GM12801 (cell line): ENCODE results near the gene ANP32E.

Source experiments
- TF ChIP-seq, protein P1 (sequence below): IDR thresholded peaks from one replicate; pipeline ENCODE4 v1.5.1; 2011; ENCODE audit warnings: control low read depth; ENCODE audit not compliant: insufficient read length; ENCODE audit errors: extremely low read depth

ANP32E gene

DNA sequence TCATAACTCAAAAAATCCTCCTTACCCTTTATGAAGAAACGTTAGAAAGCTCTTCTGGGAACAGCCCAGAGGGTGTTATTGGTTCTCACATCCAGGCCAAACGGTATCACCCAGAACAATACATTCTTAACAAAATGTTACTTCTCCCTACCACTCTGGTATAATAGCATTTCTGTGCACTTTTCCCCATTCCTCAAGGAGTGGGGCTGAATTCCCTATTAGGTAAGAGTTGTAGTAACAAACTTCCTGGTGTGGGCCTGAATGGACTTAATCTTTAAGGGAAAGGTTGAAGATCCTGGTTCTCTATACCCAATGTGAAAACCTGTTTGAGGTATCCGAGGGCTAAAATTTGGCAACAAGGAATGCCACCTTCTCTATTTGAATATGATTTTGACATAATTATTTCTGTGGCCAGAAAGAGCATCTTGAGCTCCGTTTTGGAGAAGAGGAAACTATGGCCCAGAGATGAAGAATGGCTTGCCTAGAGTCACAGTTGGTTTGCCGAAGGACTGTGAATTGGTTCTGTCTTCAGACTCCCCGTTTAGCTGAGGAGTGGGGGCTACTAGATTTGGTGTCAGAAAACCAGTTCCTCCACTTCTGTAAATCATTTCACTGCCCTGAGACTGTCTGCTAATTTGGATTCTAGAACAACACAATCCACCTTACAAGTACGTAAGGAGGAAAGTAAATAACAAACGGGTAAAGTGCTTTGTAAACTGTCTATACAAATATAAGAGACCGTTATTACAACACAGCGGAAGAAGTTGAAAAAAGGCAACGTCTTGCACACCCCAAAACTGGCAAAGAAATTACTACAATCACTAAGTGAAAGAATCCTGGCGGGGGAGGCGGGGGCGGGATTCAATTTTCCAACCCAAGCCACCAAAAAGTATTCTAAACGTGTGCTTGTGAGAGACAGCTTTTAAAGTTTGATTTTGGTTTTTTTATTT, 2.3 kb downstream of the ANP32E start:
- TF ChIP-seq, protein P1, sequence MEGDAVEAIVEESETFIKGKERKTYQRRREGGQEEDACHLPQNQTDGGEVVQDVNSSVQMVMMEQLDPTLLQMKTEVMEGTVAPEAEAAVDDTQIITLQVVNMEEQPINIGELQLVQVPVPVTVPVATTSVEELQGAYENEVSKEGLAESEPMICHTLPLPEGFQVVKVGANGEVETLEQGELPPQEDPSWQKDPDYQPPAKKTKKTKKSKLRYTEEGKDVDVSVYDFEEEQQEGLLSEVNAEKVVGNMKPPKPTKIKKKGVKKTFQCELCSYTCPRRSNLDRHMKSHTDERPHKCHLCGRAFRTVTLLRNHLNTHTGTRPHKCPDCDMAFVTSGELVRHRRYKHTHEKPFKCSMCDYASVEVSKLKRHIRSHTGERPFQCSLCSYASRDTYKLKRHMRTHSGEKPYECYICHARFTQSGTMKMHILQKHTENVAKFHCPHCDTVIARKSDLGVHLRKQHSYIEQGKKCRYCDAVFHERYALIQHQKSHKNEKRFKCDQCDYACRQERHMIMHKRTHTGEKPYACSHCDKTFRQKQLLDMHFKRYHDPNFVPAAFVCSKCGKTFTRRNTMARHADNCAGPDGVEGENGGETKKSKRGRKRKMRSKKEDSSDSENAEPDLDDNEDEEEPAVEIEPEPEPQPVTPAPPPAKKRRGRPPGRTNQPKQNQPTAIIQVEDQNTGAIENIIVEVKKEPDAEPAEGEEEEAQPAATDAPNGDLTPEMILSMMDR, result no peak

DNA sequence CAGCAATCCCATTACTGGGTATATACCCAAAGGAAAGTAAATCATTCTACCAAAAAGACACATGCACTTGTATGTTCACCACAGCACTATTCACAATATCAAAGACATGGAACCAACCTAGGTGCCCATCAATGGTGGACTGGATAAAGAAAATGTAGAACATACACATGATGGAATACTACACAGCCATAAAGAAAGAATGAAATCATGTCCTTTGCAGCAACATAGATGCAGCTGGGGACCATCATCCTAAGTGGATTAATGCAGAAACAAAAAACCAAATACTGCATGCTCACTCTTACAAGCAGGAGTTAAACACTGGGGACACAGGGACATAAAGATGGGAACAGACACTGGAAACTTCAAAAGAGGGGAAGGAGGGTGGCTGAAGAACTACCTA, 8.7 kb downstream of the ANP32E start:
- TF ChIP-seq, protein P1, result no peak

DNA sequence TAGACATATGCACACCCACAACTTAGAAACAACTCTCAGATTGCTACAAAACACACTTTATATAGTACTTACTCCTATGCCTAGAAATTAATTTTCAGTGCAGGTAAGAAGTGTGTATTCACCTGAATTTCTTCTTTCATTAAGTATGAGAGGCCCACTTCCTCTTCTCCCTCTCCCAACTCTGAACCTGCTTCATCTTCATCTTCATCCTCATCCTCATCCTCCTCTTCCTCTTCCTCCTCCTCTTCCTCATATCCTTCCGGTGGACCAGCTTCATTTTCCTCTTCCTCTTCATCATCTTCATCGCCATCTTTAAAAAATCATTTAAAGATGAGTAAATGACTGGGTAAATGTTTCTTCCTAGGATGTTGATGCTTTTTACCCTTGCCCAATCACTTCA, 9.4 kb downstream of the ANP32E start:
- TF ChIP-seq, protein P1, result no peak

DNA sequence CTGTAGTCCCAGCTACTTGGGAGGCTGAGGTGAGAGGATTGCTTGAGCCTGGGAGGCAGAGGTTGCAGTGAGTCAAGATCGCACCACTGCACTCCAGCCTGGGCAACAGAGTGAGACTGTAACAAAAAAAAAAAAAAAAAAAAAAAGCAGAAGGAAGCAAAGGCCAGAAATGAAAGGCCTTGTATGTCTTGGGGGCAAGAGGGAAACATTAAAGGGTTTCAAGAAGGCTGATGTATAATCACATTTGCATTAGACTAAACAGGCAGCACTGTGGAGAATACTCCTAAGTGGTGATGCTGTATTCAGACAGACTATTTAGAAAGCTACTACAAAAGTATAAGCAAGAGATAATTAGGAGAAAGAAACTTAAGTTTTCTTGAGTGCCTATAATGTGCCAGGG, 10.4 kb downstream of the ANP32E start:
- TF ChIP-seq, protein P1, result no peak

DNA sequence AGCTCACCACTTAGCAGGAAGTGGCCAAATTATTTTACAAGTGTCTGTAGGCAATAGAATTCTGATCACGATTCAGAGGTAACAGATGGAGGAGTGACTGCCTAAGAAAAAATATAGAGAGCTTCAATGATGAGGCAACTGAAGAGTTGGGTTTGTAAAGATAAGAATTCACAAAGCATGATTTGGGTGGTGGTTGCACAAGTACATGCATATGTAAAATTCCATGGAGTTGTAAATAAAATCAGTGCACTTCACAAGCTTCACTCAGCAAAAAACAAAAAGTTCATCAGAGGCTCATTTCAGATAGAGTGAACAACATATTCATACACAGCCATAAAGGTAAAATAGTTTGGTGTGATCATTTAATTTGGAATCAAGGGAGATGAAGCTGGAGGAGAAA, 10.9 kb downstream of the ANP32E start:
- TF ChIP-seq, protein P1, result no peak

DNA sequence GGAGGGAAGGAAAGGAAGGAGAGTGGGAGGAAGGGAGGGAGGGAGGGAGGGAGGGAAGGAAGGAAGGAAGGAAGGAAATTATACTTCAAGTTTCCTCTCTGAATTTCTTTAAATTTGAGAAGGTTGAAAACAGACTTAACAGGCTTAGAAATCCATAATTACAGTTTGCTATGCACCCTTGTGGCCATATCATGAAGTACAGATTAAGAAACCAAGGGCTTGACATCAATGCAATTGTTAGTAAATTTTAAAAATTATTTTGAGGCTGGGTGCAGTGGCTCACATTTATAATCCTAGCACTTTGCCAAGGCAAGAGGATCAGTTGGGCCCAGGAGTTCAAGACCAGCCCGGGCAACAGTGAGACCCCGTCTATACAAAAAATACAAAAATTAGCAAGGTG, 14.4 kb downstream of the ANP32E start:
- TF ChIP-seq, protein P1, result no peak

DNA sequence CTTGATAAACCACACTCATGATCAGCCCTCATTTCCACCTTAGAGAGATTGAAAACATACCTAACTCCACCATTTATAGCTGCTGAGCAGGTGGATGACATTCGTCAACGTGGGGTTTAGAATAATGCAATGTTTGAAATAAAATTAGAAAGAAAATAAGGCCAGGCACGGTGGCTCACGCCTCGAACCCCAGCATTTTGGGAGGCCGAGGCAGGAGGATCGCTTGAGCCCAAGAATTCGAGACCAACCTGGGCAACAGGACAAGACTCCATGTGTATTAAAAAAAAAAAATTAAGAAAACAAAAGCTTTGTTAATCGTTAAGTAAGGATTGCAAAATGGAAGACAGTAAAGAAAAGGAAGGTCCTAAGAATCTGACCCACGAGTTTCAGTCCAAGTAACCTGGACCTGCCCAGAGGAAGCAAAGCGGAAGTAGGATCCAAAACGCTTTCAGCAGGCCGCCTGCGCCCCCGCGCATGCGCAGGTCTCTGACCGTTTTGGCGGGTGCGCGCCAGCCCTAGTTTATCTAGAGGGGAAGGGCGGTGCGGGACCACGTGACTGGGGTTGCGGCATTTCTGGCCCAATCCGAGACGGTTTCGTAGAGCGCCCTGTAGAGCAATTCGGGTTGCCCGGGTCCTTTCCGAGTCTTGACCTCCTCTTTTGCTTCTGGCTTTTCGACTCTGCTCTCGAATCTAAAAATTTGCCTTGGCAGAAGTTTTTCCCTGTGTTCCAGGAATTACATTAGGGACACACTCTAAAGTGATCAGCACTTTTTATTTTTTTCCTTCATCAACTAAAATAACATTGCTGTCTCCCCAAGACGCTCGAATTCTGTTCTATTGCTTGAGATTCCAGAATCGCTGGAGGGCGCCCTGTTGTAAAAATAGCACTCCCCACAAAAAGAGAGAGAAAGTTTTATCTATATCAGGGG, 22.5 kb downstream of the ANP32E start:
- TF ChIP-seq, protein P1, result no peak
